ENCODE measurements around the gene ODC1.
"Not testable (repeated sequence)": the region's sequence is repeated elsewhere in the genome, so short reads cannot be mapped to it uniquely, and the experiment has no call there.

ODC1 gene

GRCh38 chr2:10452956-10453904 lies 5.1 kb upstream of the ODC1 start:
- no peak for DNase-seq (ENCODE audit: low read depth)

GRCh38 chr2:10452312-10452711 lies 4.2 kb upstream of the ODC1 start:
- DNase-seq (ENCODE audit: low read depth): no peak

- DNase-seq (ENCODE audit: low read depth): no peak
These were observed 3.7 kb upstream of the ODC1 start for GRCh38 chr2:10451819-10452218.

- no peak for DNase-seq (ENCODE audit: low read depth)
These were observed 1.9 kb upstream of the ODC1 start for GRCh38 chr2:10449838-10450691.

GRCh38 chr2:10449486-10449831 lies 1.3 kb upstream of the ODC1 start:
- no peak for DNase-seq (ENCODE audit: low read depth)

GRCh38 chr2:10448576-10449485 lies 704 bp upstream of the ODC1 start:
- DNase-seq (ENCODE audit: low read depth): peak; percentile 96

- DNase-seq (ENCODE audit: low read depth): no peak
These were observed 730 bp downstream of the ODC1 start for GRCh38 chr2:10447300-10447894.

- no peak for DNase-seq (ENCODE audit: low read depth)
These were observed 1.5 kb downstream of the ODC1 start for GRCh38 chr2:10446631-10447030.

- DNase-seq (ENCODE audit: low read depth): peak; percentile 54
These were observed 3.7 kb downstream of the ODC1 start for GRCh38 chr2:10444463-10444862.

GRCh38 chr2:10442469-10443126 lies 5.5 kb downstream of the ODC1 start:
- not testable (repeated sequence) for DNase-seq (ENCODE audit: low read depth)

GRCh38 chr2:10441948-10442347 lies 6.2 kb downstream of the ODC1 start:
- no peak for DNase-seq (ENCODE audit: low read depth)

GRCh38 chr2:10440736-10441135 lies 7.4 kb downstream of the ODC1 start:
- DNase-seq (ENCODE audit: low read depth): no peak

GRCh38 chr2:10439971-10440370 lies 8.2 kb downstream of the ODC1 start:
- DNase-seq (ENCODE audit: low read depth): no peak

- no peak for DNase-seq (ENCODE audit: low read depth)
These were observed 8.8 kb downstream of the ODC1 start for GRCh38 chr2:10439185-10439879.

- no peak for DNase-seq (ENCODE audit: low read depth)
These were observed 9.4 kb downstream of the ODC1 start for GRCh38 chr2:10438688-10439087.

GRCh38 chr2:10437806-10438205 lies 10.3 kb downstream of the ODC1 start:
- DNase-seq (ENCODE audit: low read depth): no peak

- DNase-seq (ENCODE audit: low read depth): no peak
These were observed 11.5 kb downstream of the ODC1 start for GRCh38 chr2:10436583-10437110.

GRCh38 chr2:10435820-10436204 lies 12.3 kb downstream of the ODC1 start:
- no peak for DNase-seq (ENCODE audit: low read depth)

GRCh38 chr2:10434886-10435819 lies 13.0 kb downstream of the ODC1 start:
- DNase-seq (ENCODE audit: low read depth): peak; percentile 77

Data from activated T-cell treated with anti-CD3 and anti-CD28 coated beads for 48 hours (primary cell).